NOMO-1 (cell line): ENCODE results near the gene USP46.
A peak's percentile ranks its signal among the peaks of the same experiment; 100 is the strongest.

Source experiments
- DNase-seq, 2 experiments: peaks; one replicate each; lab custom pipeline; 2025; ENCODE audit not compliant: unreplicated experiment in 2 of 2; lab: John Stamatoyannopoulos, UW

USP46 gene

GRCh38 chr4:52576961-52577623 is 82.0 kb downstream of the USP46 start:
- no peak for DNase-seq

GRCh38 chr4:52576326-52576725 is 82.8 kb downstream of the USP46 start:
- DNase-seq = no peak

- no peak for DNase-seq
Observed at GRCh38 chr4:52575406-52575805, 83.7 kb downstream of the USP46 start.

GRCh38 chr4:52574036-52574435 is 85.1 kb downstream of the USP46 start:
- no peak for DNase-seq

- no peak for DNase-seq
Observed at GRCh38 chr4:52573551-52573950, 85.5 kb downstream of the USP46 start.

- DNase-seq = no peak
Observed at GRCh38 chr4:52572936-52573485, 86.1 kb downstream of the USP46 start.

GRCh38 chr4:52568351-52568750 is 90.8 kb downstream of the USP46 start:
- DNase-seq = no peak

GRCh38 chr4:52566136-52567031 is 92.7 kb downstream of the USP46 start:
- no peak for DNase-seq

- DNase-seq = no peak
Observed at GRCh38 chr4:52560844-52561280, 98.2 kb downstream of the USP46 start.

- DNase-seq = no peak
Observed at GRCh38 chr4:52555356-52555716, 103.8 kb downstream of the USP46 start.

GRCh38 chr4:52554612-52555355 is 104.3 kb downstream of the USP46 start:
- no peak for DNase-seq

GRCh38 chr4:52552778-52553177 is 106.3 kb downstream of the USP46 start:
- DNase-seq = no peak

GRCh38 chr4:52551487-52551886 is 107.6 kb downstream of the USP46 start:
- no peak for DNase-seq

GRCh38 chr4:52550186-52550585 is 108.9 kb downstream of the USP46 start:
- no peak for DNase-seq

- DNase-seq = no peak
Observed at GRCh38 chr4:52548818-52549570, 110.1 kb downstream of the USP46 start.

- DNase-seq = no peak
Observed at GRCh38 chr4:52546449-52546848, 112.7 kb downstream of the USP46 start.

- peak; percentile 6 to 20 for DNase-seq
Observed at GRCh38 chr4:52545099-52546069, 113.7 kb downstream of the USP46 start.
